HFFc6 (cell line): ENCODE results near the gene FHL1. TPM values are rescaled to one million over a fixed set of nuclear protein-coding genes. Genes with fewer than 3 reads are reported as not detected.

Experiments
- DNase-seq: peaks from one replicate; pipeline ENCODE4 v3.0.0-alpha.2; 2018
- H3K27ac Mint-ChIP-seq: 2 replicates; pipeline ENCODE4 v1.8.0; 2020; ENCODE audit warnings: mild to moderate bottlenecking, mixed read lengths
- H3K27me3 Mint-ChIP-seq: 2 replicates; pipeline ENCODE4 v1.8.0; 2021; ENCODE audit warnings: mild to moderate bottlenecking, moderate library complexity, mixed read lengths; ENCODE audit not compliant: insufficient read depth
- H3K36me3 Mint-ChIP-seq: 2 replicates; pipeline ENCODE4 v1.8.0; 2021; ENCODE audit warnings: low read depth, mixed read lengths
- H3K4me1 Mint-ChIP-seq: 2 replicates; pipeline ENCODE4 v1.8.0; 2020; ENCODE audit warnings: low read depth, mixed read lengths
- H3K4me3 Mint-ChIP-seq: 2 replicates; pipeline ENCODE4 v1.8.0; 2020; ENCODE audit warnings: mild to moderate bottlenecking, moderate library complexity, mixed read lengths
- H3K9me3 Mint-ChIP-seq: 2 replicates; pipeline ENCODE4 v1.8.0; 2020; ENCODE audit warnings: mild to moderate bottlenecking, mixed read lengths
- CTCF ChIP-seq: fragments of 200-600 bp; sonication (generic); IDR thresholded peaks from 2 replicates; pipeline ENCODE4 v1.5.0; 2021; ENCODE audit warnings: antibody characterized with exemption, mild to moderate bottlenecking
- total RNA-seq, 6 experiments: library from RNA; stranded (reverse); fragmentation: NEBNext Ultra II Directional; extraction: Animal tissue kit (Norgen Biotek cat#: 25700); gene quantifications; 2 replicates in 1 of 6; 3 replicates in 5 of 6; pipeline ENCODE4 v1.2.3, GENCODE V29; 2021

FHL1 gene
- total RNA-seq, 6 experiments from 2014 or later: 409 to 808 (median 455) TPM

- H3K4me3 Mint-ChIP-seq: peak overlapping the region; percentile 66
- no peaks in the 10 kb centered on the region for H3K9me3 Mint-ChIP-seq
- TF ChIP-seq CTCF: no peak
- H3K36me3 Mint-ChIP-seq: no peaks in the 10 kb centered on the region
- peaks cover 24% of the 10 kb centered on the region for H3K4me1 Mint-ChIP-seq
- peak overlapping the region; percentile 80 for H3K27ac Mint-ChIP-seq
- H3K27me3 Mint-ChIP-seq: peaks cover 1% of the 10 kb centered on the region; the same call in 1 of the 2 replicates
- peak; percentile 45 for DNase-seq
Observed at GRCh38 chrX:136185401-136186022, 38.2 kb downstream of the FHL1 start.

- TF ChIP-seq CTCF: no peak
- DNase-seq: no peak
- Mint-ChIP-seq H3K4me1 (peaks cover 24% of the 10 kb centered on the region), H3K27ac (peak overlapping the region; percentile 80), H3K27me3 (peaks cover 1% of the 10 kb centered on the region; the same call in 1 of the 2 replicates), H3K4me3 (no peak overlapping the region), H3K36me3 (no peaks in the 10 kb centered on the region), H3K9me3 (no peaks in the 10 kb centered on the region)
Observed at GRCh38 chrX:136186023-136186413, 38.7 kb downstream of the FHL1 start.

- Mint-ChIP-seq H3K9me3 (no peaks in the 10 kb centered on the region), H3K27ac (no peak overlapping the region), H3K36me3 (no peaks in the 10 kb centered on the region), H3K27me3 (peaks cover 1% of the 10 kb centered on the region), H3K4me1 (peaks cover 48% of the 10 kb centered on the region), H3K4me3 (no peak overlapping the region)
- DNase-seq: no peak
- TF ChIP-seq CTCF: no peak
Observed at GRCh38 chrX:136189222-136189621, 41.9 kb downstream of the FHL1 start.

GRCh38 chrX:136190038-136190713 lies 42.8 kb downstream of the FHL1 start:
- no peaks in the 10 kb centered on the region for H3K9me3 Mint-ChIP-seq
- no peak for TF ChIP-seq CTCF
- no peak overlapping the region for H3K27ac Mint-ChIP-seq
- peaks cover 1% of the 10 kb centered on the region for H3K27me3 Mint-ChIP-seq
- H3K4me1 Mint-ChIP-seq: peaks cover 47% of the 10 kb centered on the region
- no peaks in the 10 kb centered on the region for H3K36me3 Mint-ChIP-seq
- DNase-seq: no peak
- no peak overlapping the region for H3K4me3 Mint-ChIP-seq

- Mint-ChIP-seq H3K36me3 (no peaks in the 10 kb centered on the region), H3K27ac (no peak overlapping the region), H3K27me3 (no peaks in the 10 kb centered on the region; the same call in 1 of the 2 replicates), H3K4me1 (peaks cover 47% of the 10 kb centered on the region), H3K4me3 (no peak overlapping the region), H3K9me3 (no peaks in the 10 kb centered on the region)
- TF ChIP-seq CTCF: no peak
- DNase-seq: no peak
Observed at GRCh38 chrX:136191171-136191570, 43.8 kb downstream of the FHL1 start.
